PC-9 (cell line): Measurements from ENCODE around the gene PRDM2. TPM values are rescaled to one million over a fixed set of nuclear protein-coding genes. Genes with fewer than 3 reads are reported as not detected.

ENCODE experiments used
- BruUV-seq: library from RNA; stranded (reverse); fragments of 400-500 nt; replicated peaks from 2 replicates; lab custom pipeline; 2021; lab: Mats Ljungman, UMichigan
- CTCF ChIA-PET: fragments of 300-600 bp; sonication (Branson Sonifier 250); formaldehyde crosslinking; loops from one replicate; lab custom pipeline; 2022; ENCODE audit warnings: antibody characterized with exemption; lab: Charles Lee
- POLR2A ChIA-PET: fragments of 300-600 bp; sonication (Branson Sonifier 250); formaldehyde crosslinking; loops from one replicate; lab custom pipeline; 2022; ENCODE audit warnings: antibody characterized with exemption; ENCODE audit not compliant: unreplicated experiment; lab: Charles Lee
- DNase-seq, 2 experiments: peaks; one replicate each; pipeline versions ENCODE4 v3.0.0 to v3.0.0-alpha.2; 2015 to 2022; ENCODE audit warnings: mixed read lengths in 1 of 2
- H2AFZ ChIP-seq: fragments of 200-600 bp; sonication (generic); 2 replicates; pipeline ENCODE4 v1.8.1; 2017; ENCODE audit warnings: antibody characterized with exemption
- H3F3A ChIP-seq: fragments of 200-600 bp; sonication (generic); 2 replicates; pipeline ENCODE4 v1.8.1; 2017; ENCODE audit warnings: antibody characterized with exemption, mild to moderate bottlenecking, low read depth; ENCODE audit not compliant: insufficient read depth
- H3K27ac ChIP-seq: fragments of 200-600 bp; sonication (generic); 2 replicates; pipeline ENCODE4 v1.6.1; 2016; ENCODE audit warnings: mixed run types
- H3K27me3 ChIP-seq: fragments of 200-600 bp; sonication (generic); 2 replicates; pipeline ENCODE4 v1.6.1; 2016; ENCODE audit warnings: low read depth, mixed run types; ENCODE audit not compliant: insufficient read depth
- H3K36me3 ChIP-seq: fragments of 200-600 bp; sonication (generic); 2 replicates; pipeline ENCODE4 v1.6.1; 2016; ENCODE audit warnings: low read depth, mixed run types
- H3K4me1 ChIP-seq: fragments of 200-600 bp; sonication (generic); replicated peaks from 2 replicates; pipeline ENCODE4 v1.6.1; 2016; ENCODE audit warnings: mixed run types; ENCODE audit not compliant: insufficient read depth
- H3K4me2 ChIP-seq: fragments of 200-600 bp; sonication (generic); 2 replicates; pipeline ENCODE4 v1.6.1; 2017; ENCODE audit warnings: mixed run types
- H3K4me3 ChIP-seq: fragments of 200-600 bp; sonication (generic); 2 replicates; pipeline ENCODE4 v1.6.1; 2016; ENCODE audit warnings: mixed run types
- H3K79me2 ChIP-seq: fragments of 200-600 bp; sonication (generic); 2 replicates; pipeline ENCODE4 v1.6.1; 2017; ENCODE audit warnings: low read depth, mixed run types
- H3K9me2 ChIP-seq: fragments of 200-600 bp; sonication (generic); 2 replicates; pipeline ENCODE4 v1.8.1; 2017; ENCODE audit warnings: mild to moderate bottlenecking; ENCODE audit not compliant: insufficient read depth
- H3K9me3 ChIP-seq: fragments of 200-600 bp; sonication (generic); 2 replicates; pipeline ENCODE4 v1.8.1; 2016; ENCODE audit warnings: low read depth; ENCODE audit not compliant: insufficient read depth
- H4K20me1 ChIP-seq: fragments of 200-600 bp; sonication (generic); 2 replicates; pipeline ENCODE4 v1.8.1; 2017; ENCODE audit not compliant: insufficient read depth
- EZH2 ChIP-seq: fragments of 200-600 bp; sonication (generic); IDR thresholded peaks from 2 replicates; pipeline ENCODE4 v1.8.0; 2017; ENCODE audit warnings: antibody characterized with exemption, low read depth
- intact Hi-C: fragments of 100-400 bp; cut with micrococcal nuclease; formaldehyde crosslinking; loops from one replicate; pipeline ENCODE4 v1.10.0; 2022; ENCODE audit not compliant: unreplicated experiment
- total RNA-seq: library from RNA; stranded (reverse); gene quantifications from 2 replicates; pipeline ENCODE4 v1.2.3, GENCODE V29; 2021
- TF ChIP-seq, protein P1 (sequence below): fragments of 200-600 bp; sonication (generic); conservative IDR thresholded peaks from 2 replicates; pipeline ENCODE4 v1.6.1; 2017; ENCODE audit warnings: mixed run types, antibody characterized with exemption, mild to moderate bottlenecking, moderate library complexity

The PRDM2 gene
- total RNA-seq, 1 experiment from 2014 or later, result 32.1 TPM

DNA sequence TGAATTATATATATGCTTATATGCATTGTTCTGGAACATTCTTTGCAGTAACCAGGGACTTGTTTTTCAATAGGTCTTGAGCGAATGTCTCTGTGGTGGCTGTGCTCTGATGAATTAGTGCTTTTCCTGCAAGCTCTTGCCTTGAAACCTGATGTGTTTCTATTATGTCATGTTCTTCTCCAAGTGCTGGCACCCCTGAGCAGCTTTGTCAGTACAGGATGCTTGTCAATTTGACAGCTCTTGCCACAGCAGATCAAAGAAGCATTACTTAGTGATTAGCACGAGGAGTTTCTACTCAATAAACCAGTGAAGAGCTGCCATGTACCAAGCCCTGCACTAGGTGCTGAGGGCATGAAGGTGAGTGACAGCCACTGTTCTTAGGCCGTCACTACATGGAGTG is 171.9 kb downstream of the PRDM2 start:
- H3K79me2 ChIP-seq, result no peaks in the 10 kb centered on the region
- H3K36me3 ChIP-seq, result no peaks in the 10 kb centered on the region
- H3K9me3 ChIP-seq, result no peaks in the 10 kb centered on the region
- no peak overlapping the region for H2AFZ ChIP-seq
- no peaks in the 10 kb centered on the region for H3F3A ChIP-seq
- no TSS peak for BruUV-seq
- no peak overlapping the region for H3K4me3 ChIP-seq
- peaks cover 15% of the 10 kb centered on the region for H3K27me3 ChIP-seq
- H3K9me2 ChIP-seq, result no peaks in the 10 kb centered on the region
- no peaks in the 10 kb centered on the region for H3K4me1 ChIP-seq
- TF ChIP-seq, protein P1, sequence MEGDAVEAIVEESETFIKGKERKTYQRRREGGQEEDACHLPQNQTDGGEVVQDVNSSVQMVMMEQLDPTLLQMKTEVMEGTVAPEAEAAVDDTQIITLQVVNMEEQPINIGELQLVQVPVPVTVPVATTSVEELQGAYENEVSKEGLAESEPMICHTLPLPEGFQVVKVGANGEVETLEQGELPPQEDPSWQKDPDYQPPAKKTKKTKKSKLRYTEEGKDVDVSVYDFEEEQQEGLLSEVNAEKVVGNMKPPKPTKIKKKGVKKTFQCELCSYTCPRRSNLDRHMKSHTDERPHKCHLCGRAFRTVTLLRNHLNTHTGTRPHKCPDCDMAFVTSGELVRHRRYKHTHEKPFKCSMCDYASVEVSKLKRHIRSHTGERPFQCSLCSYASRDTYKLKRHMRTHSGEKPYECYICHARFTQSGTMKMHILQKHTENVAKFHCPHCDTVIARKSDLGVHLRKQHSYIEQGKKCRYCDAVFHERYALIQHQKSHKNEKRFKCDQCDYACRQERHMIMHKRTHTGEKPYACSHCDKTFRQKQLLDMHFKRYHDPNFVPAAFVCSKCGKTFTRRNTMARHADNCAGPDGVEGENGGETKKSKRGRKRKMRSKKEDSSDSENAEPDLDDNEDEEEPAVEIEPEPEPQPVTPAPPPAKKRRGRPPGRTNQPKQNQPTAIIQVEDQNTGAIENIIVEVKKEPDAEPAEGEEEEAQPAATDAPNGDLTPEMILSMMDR, result no peak
- no peak for TF ChIP-seq EZH2
- intact Hi-C loops, result no loop called here
- ChIA-PET CTCF (no interaction called here), POLR2A (no interaction called here)
- no peaks in the 10 kb centered on the region for H4K20me1 ChIP-seq
- H3K4me2 ChIP-seq, result no peak overlapping the region
- no peak for DNase-seq
- H3K27ac ChIP-seq, result no peak overlapping the region

DNA sequence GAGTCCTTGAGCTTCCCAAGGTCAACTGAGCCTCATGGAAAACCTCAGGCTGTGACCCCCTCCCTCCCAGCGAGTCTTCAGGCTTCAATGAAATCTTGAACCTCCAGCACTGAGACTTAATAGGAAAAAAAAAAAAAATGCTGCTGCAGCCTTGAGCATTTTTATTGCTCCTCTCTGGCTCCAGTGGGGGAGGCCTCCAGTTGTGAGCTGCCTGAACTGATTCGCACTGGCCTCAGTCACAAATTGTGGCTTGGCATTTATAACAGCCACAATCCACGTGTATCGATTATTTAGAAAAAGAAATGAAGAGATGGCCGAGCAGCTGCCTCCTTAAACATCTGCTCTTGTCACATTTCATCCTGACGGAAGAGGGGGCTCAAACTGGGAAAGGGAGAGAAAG is 173.0 kb downstream of the PRDM2 start:
- Histone ChIP-seq H3K79me2 (no peaks in the 10 kb centered on the region), H3K9me2 (no peaks in the 10 kb centered on the region), H2AFZ (no peak overlapping the region), H3K4me1 (no peaks in the 10 kb centered on the region), H3F3A (no peaks in the 10 kb centered on the region), H4K20me1 (no peaks in the 10 kb centered on the region), H3K4me2 (no peak overlapping the region), H3K4me3 (no peak overlapping the region), H3K27me3 (peaks cover 24% of the 10 kb centered on the region), H3K9me3 (no peaks in the 10 kb centered on the region), H3K36me3 (no peaks in the 10 kb centered on the region), H3K27ac (no peak overlapping the region)
- DNase-seq, result no peak
- intact Hi-C loops, result no loop called here
- no TSS peak for BruUV-seq
- ChIA-PET CTCF (no interaction called here), POLR2A (no interaction called here)
- TF ChIP-seq, protein P1, result no peak
- no peak for TF ChIP-seq EZH2

Other genes starting within 250 kb of the PRDM2 start
- gene LRRC38, start 186.2 kb upstream of the PRDM2 start, total RNA-seq, result not detected in 2 replicates
- gene PDPN, start 116.4 kb upstream of the PRDM2 start, total RNA-seq, result not detected in 2 replicates